ENCODE data around the gene RPS6KA2. TPM values are rescaled to one million over a fixed set of nuclear protein-coding genes. Genes with fewer than 3 reads are reported as not detected.
A peak's percentile ranks its signal among the peaks of the same experiment; 100 is the strongest.

Gene RPS6KA2
- total RNA-seq, 4 donors from 2014 or later, result 11.8 to 66.0 (median 19.2) TPM

DNA sequence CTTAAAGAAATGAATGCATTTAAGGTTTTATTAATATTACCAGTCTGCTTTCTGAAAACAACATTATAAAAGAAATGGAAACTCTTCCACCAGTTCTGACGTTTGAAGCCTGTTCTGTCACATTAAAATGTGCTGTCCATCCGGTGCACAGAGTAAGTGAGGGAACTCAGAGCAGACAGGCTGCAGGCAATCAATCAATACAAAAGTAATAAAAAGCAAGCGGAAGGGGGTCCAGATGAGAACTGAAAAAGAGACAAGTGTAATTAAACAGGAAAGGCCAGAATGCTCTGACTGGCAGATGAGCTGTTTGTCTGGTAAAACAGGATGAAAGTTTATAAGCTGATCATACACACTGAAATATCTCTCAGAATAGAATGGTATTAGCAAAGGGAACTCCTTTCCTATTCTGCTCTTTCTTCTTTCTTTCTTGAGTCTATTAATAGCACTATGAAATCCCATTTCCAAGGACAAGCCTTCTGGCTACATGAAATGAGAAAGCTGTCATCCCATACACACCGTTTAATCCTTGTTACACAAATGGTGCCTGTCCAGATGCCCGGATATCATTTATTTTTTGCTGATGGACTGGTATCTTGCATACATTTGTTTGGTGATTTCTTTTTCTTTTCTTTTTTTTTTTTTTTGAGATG is 134.8 kb downstream of the RPS6KA2 start:
- WGBS, 2 donors, result 60 to 67% methylated on average over 5 of the region's 5 CpGs

DNA sequence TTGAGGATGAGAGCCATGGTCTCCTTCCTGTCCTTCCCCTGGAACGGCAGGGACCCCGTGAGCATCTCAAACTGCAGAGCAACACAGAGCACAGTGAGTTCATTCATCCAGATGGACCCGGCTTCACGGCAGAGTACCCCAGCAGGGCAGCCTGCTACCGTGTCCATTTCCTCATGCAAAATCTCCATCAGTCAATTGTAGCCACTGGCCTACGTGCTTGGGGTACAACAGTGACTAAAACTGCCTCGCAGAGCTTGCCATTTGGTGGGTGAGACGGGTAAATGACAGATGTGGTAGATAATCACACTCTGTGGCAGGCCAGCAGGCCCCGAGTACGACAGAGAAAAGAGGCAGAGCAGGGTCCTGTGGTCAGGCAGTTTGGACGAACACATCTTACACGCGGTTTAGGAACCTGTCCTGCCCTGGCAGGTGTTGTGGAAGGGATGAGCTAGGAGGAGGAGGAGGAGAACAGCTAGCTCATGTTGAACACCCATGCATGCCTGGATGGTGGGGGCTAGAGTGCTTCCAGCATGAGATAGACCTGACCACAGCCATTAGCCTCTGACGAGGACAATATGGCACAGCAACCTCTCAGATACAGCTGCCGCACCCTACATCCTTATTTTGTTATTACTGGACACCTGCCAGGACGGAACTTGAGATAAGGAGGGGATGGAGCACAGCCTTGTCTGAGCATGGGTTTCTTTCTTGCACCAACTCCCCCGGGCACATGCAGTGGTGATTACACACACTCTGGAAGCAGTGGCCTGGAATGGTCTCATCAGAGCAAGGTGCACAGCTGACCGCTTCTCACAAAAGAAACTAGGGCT is 136.2 kb downstream of the RPS6KA2 start:
- Histone ChIP-seq H3K27ac (no peak overlapping the region), H3K36me3 (peaks cover 0 to 46% (median 0%) of the 10 kb centered on the region in 3 donors), H3K4me1 (peaks cover 0 to 17% (median 0%) of the 10 kb centered on the region in 3 donors), H3K4me3 (no peak overlapping the region), H3K27me3 (no peaks in the 10 kb centered on the region), H3K9me3 (no peaks in the 10 kb centered on the region)
- intact Hi-C loops (cut with DNase I), result no loop called here
- no peak for DNase-seq
- TF ChIP-seq POLR2A (IDR thresholded peaks at IDR 0.05), result no peak
- TF ChIP-seq, protein P1, sequence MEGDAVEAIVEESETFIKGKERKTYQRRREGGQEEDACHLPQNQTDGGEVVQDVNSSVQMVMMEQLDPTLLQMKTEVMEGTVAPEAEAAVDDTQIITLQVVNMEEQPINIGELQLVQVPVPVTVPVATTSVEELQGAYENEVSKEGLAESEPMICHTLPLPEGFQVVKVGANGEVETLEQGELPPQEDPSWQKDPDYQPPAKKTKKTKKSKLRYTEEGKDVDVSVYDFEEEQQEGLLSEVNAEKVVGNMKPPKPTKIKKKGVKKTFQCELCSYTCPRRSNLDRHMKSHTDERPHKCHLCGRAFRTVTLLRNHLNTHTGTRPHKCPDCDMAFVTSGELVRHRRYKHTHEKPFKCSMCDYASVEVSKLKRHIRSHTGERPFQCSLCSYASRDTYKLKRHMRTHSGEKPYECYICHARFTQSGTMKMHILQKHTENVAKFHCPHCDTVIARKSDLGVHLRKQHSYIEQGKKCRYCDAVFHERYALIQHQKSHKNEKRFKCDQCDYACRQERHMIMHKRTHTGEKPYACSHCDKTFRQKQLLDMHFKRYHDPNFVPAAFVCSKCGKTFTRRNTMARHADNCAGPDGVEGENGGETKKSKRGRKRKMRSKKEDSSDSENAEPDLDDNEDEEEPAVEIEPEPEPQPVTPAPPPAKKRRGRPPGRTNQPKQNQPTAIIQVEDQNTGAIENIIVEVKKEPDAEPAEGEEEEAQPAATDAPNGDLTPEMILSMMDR (IDR thresholded peaks at IDR 0.05), result no peak
- WGBS, 2 donors, result 87 to 92% methylated on average over 12 to 17 of the region's 18 CpGs

More for the DNA sequence above, 134.8 kb downstream of the RPS6KA2 start:
- no peak for TF ChIP-seq POLR2A (IDR thresholded peaks at IDR 0.05)
- TF ChIP-seq, protein P1 (IDR thresholded peaks at IDR 0.05), result no peak
- no peaks in the 10 kb centered on the region for H3K9me3 ChIP-seq
- H3K4me3 ChIP-seq, result no peak overlapping the region
- no peak for DNase-seq
- no peak overlapping the region for H3K27ac ChIP-seq
- intact Hi-C loops (cut with DNase I), result no loop called here
- H3K4me1 ChIP-seq, result peaks cover 0 to 15% (median 0%) of the 10 kb centered on the region in 3 donors
- H3K36me3 ChIP-seq, result peaks cover 0 to 44% (median 0%) of the 10 kb centered on the region in 3 donors
- no peaks in the 10 kb centered on the region for H3K27me3 ChIP-seq

DNA sequence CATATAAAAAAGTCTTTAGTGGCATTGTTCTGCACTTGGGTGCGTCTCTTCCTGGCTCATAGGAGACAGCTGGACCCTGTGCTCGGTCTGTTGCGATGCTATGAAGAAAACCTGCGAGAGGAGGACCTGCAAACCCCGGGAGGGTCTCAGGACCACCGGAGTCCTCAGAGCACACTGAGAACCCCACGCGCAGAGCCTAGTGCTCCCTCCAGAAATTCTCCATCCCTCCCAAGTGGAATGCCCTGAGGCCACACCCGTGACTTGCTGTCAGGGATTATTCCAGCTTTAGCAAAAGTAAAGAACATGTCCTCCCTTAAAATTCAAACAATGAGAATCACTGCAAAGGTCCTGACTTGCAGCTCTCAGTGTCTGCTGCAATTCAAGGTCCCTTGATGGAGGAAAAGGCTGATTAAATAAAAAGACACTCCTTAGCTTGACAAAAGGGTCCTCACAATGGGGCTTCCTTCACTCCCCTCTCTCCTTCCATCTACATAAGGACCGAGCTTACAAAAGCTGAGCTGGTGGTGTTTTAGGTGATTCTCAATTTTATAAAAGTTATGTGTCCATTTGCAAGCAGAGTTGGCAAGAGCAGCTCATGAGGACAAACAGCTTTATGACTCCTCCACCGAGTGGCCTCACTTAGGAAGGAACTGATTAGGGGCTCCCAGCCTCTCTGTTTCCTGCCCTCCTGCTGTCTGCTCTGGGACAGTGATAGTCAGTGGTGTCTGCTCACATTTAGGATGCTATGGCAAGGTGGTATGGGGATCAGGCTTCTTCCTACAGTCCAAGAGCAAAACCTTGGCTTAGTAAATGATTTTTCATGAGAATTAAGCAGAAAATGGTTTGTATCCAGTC is 137.5 kb downstream of the RPS6KA2 start:
- Histone ChIP-seq H3K4me1 (peaks cover 0 to 17% (median 0%) of the 10 kb centered on the region in 3 donors), H3K9me3 (no peaks in the 10 kb centered on the region), H3K27ac (no peak overlapping the region), H3K4me3 (no peak overlapping the region), H3K27me3 (no peaks in the 10 kb centered on the region), H3K36me3 (peaks cover 0 to 44% (median 0%) of the 10 kb centered on the region in 3 donors)
- 78 to 84% methylated on average over 4 to 11 of the region's 11 CpGs for WGBS, 2 donors
- intact Hi-C loops (cut with DNase I), result no loop called here
- DNase-seq, result no peak
- no peak for TF ChIP-seq POLR2A (IDR thresholded peaks at IDR 0.05)
- TF ChIP-seq, protein P1 (IDR thresholded peaks at IDR 0.05), result no peak

DNA sequence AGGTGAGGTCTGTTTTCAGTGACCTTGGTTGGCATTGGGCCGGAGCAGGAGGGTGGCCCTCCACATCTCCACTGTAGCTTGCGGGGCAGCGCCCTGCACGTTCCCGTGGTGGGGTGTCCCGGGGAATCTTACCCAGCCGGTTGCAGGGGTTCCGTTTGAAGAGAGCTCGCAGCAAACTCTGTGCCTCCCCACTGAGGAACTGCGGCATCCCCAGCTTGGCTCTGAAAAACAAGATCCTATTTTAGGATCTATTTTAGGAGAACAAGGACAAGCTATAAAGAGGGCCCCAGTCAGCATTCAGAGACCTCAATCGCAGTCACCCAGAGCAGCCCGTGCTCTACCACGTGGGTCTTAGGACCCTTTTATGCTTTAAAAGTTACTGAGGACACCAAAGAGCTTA is 138.3 kb downstream of the RPS6KA2 start:
- Histone ChIP-seq H3K27ac (peak overlapping the region in 3 of 4 donors; percentile 33 to 69 (median 56)), H3K9me3 (no peaks in the 10 kb centered on the region), H3K4me3 (no peak overlapping the region), H3K27me3 (no peaks in the 10 kb centered on the region), H3K4me1 (peaks cover 0 to 17% (median 0%) of the 10 kb centered on the region in 3 donors), H3K36me3 (peaks cover 0 to 48% (median 0%) of the 10 kb centered on the region in 3 donors)
- DNase-seq, result no peak
- intact Hi-C loops (cut with DNase I), result no loop called here
- 85 to 92% methylated on average over 4 to 9 of the region's 13 CpGs for WGBS, 2 donors
- TF ChIP-seq POLR2A (IDR thresholded peaks at IDR 0.05), result no peak
- TF ChIP-seq, protein P1 (IDR thresholded peaks at IDR 0.05), result no peak
